Measurements from ENCODE around the gene ZNF224.

GRCh38 chr19:44142059-44142433 lies 47.9 kb downstream of the ZNF224 start:
- no peak for TF ChIP-seq REST (IDR thresholded peaks at IDR 0.05; ENCODE audit: insufficient read depth in 1 of 2, low read depth in 2 of 2, low read length in 2 of 2)
- no peak for TF ChIP-seq POLR2AphosphoS5 (IDR thresholded peaks at IDR 0.05; ENCODE audit: low read depth, low read length)
